ENCODE measurements around the gene PGK1.

The PGK1 gene

GRCh38 chrX:78165425-78165824 is 61.4 kb downstream of the PGK1 start:
- Histone ChIP-seq H3K27me3 (replicated peaks; ENCODE audit: control insufficient read depth, insufficient read depth, low read length) (no peaks in the 10 kb centered on the region), H3K4me3 (replicated peaks; ENCODE audit: low read depth, low read length) (no peak overlapping the region), H3K36me3 (ENCODE audit: control insufficient read depth, insufficient read depth, low read length) (no peaks in the 10 kb centered on the region)
- DNase-seq (ENCODE audit: extremely low read depth, insufficient read length) = no peak
- TF ChIP-seq CTCF (IDR thresholded peaks at IDR 0.05; ENCODE audit: insufficient read depth, low read length, poor library complexity, severe bottlenecking) = no peak

GRCh38 chrX:78168065-78168464 is 64.0 kb downstream of the PGK1 start:
- DNase-seq (ENCODE audit: extremely low read depth, insufficient read length) = no peak
- no peaks in the 10 kb centered on the region for H3K27me3 ChIP-seq (replicated peaks; ENCODE audit: control insufficient read depth, insufficient read depth, low read length)

More at GRCh38 chrX:78168065-78168464, 64.0 kb downstream of the PGK1 start:
- no peak for TF ChIP-seq CTCF (IDR thresholded peaks at IDR 0.05; ENCODE audit: insufficient read depth, low read length, poor library complexity, severe bottlenecking)
- H3K36me3 ChIP-seq (ENCODE audit: control insufficient read depth, insufficient read depth, low read length) = no peaks in the 10 kb centered on the region
- no peak overlapping the region for H3K4me3 ChIP-seq (replicated peaks; ENCODE audit: low read depth, low read length)
